Measurements from ENCODE around the gene MTO1. TPM values are rescaled to one million over a fixed set of nuclear protein-coding genes. Genes with fewer than 3 reads are reported as not detected.
A peak's percentile ranks its signal among the peaks of the same experiment; 100 is the strongest.
"Not testable (repeated sequence)": the region's sequence is repeated elsewhere in the genome, so short reads cannot be mapped to it uniquely, and the experiment has no call there.

The MTO1 gene
- total RNA-seq: 31.8 TPM

DNA sequence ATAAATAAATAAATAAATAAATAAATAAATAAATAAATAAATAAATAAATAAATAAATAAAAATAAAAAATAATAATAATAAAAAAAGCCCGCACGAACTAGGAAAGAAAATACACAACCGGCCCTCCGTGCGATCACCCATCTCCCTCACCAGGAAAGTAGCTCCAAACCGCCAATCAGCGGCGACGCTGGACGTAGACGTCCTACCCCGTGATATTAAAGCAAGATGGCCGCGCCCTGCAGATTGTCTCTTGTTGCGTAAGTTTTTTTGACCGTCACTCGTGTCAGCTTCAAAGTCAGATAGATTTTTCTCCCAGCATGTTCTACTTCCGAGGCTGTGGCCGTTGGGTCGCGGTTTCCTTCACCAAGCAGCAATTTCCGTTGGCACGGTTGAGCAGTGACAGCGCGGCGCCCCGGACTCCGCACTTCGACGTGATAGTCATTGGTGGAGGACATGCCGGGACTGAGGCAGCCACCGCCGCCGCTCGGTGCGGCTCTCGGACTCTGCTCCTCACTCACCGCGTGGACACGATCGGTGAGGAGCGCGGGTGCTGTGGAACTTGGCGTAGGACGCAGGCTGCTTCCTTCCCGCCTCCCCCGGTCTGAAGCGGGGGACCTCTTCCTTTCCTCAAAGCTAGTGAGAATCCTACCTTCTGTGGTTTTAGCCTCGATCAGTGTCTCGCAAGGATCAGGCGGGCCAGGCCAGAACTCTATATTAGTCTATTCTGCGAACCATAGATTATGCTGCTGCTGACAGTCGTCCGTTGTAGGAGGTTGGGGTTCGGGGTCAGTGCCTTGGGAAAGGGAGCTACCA lies at the start of gene MTO1:
TSS of gene MTO1 (plus strand) at position 201 of the 814 bp plus-strand sequence. CDS start at position 319, 118 bp downstream.
- DNase-seq (ENCODE audit: low read depth in 2 of 3, low spot score in 2 of 3): peak; percentile 73 to 92 (median 91)

- DNase-seq (ENCODE audit: low read depth in 2 of 3, low spot score in 2 of 3): no peak
Observed at GRCh38 chr6:73413102-73413501, 48.4 kb upstream of the MTO1 start.

DNA sequence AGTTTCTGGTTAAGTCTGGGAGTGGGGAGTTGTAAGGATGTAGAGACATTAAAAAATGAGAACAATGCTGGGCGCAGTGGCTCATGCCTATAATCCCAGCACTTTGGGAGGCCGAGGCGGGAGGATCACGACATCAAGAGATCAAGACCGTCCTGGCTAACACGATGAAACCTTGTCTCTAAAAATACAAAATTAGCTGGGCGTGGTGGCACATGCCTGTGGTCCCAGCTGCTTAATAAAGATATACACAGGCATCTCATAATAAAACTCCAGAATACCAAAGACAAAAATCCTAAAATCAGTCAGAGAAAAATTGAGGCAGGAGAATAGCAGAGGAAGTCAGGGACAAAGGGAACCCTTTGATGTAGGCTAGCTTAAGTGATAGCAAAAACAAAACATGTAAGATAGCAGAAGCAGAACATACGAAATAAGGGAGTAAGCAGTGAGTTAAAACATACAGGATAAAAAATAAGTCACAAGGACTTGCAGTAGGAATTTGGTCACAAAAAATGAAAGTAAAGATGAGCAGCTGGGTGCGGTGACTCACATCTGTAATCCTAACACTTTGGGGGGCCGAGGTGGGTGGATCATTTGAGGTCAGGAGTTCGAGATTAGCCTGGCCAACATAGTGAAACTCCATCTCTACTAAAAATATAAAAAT lies 43.3 kb upstream of the MTO1 start:
- no peak for DNase-seq (ENCODE audit: low read depth in 2 of 3, low spot score in 2 of 3)

DNA sequence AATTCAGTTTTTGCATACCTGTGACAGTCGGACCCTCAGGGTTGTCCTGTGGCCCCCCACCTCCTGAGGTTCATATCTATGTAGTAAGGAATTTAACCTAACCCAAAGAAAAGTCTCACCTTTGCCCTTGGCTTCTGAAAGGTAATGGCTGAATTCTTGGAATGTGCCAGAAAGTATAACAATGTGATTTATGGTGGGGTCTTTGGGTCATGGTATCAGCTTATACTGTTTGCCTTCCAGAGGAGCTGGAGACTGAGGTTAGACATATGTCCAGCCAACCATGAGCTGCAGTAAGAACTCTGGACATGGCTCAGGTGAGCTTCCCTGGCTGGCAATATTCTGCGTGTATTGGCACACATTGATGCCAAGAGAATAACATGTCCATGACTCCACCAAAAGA lies 40.0 kb upstream of the MTO1 start:
- no peak for DNase-seq (ENCODE audit: low read depth in 2 of 3, low spot score in 2 of 3)

- DNase-seq (ENCODE audit: low read depth in 2 of 3, low spot score in 2 of 3): no peak
Observed at GRCh38 chr6:73435236-73435635, 26.3 kb upstream of the MTO1 start.

DNA sequence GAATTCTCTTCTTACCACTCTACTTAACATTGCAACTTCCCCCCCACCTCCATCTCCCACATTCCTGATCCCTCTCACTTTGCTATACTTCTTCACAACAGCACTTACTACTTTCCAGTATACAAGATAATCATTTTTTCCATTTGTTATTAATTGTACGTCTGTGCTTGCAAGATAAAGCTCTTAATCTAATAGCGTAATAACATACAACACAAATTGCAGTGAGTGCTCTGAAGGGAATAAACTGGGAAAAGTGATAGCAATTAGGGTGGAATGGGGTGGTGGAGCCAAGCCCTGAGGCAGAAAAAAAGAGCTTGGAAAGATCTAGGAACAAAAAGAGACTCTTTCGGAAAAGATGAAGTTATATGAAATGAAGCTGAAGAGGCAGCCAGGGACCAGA lies 18.0 kb upstream of the MTO1 start:
- no peak for DNase-seq (ENCODE audit: low read depth in 2 of 3, low spot score in 2 of 3)

GRCh38 chr6:73451223-73452106 lies 10.1 kb upstream of the MTO1 start:
- DNase-seq (ENCODE audit: low read depth in 2 of 3, low spot score in 2 of 3): peak; percentile 21 to 69 (median 59)

DNA sequence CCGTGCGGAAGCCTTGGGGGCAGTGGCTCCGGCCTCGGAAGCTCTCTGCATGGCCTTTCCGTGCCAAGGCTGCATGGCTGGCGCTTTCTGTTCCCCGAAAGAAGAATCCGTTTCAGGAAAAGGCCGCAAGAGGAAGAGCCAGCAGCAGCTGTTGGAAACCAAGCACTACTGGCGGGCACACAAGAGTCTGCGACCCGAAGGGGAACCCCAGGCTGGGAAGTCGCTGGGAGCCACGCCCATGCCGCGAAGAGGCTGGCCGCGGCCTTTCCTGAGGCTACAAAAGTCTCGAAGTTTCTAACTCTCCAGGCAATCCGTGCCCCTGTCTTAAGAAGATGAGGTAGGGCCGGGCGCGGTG lies 9.5 kb upstream of the MTO1 start, which contains the start of gene CGAS:
TSS of gene CGAS (minus strand) at position 191 of the 355 bp plus-strand sequence. CDS start at position 75, 116 bp downstream.
- peak; percentile 44 to 88 (median 84) for DNase-seq (ENCODE audit: low read depth in 2 of 3, low spot score in 2 of 3)

DNA sequence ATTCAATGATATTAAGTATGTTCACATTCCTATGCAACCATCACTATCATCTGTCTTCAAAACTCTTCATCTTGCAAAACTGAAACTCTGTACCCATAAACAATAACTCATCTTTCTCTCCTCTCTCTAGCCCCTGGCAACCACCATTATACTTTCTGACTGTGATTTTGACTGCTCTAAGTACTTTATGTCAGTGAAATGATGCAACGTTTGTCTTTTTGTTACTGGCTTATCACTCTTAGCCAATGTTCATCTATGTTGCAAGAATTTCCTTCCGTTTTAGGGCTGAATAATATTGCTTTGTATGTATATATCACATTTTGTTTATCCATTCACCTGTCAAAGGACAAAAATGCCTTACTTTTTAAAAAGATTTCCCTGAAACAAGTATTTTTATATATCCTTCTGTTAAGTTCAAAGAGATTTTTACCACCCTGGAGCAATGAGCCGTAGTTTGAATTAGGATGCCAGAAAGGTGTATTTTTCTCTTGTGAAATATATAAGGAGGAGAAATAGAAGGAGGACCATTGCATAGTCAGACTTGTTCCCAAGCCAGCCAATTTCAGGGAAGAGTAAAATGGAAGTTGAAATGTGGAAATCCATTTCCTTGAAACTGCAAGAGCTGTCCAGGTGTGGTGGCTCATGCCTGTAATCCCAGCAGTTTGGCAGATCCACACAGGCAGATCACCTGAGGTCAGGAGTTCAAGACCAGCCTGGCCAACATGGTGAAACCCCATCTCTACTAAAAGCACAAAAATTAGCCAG lies 5.5 kb upstream of the MTO1 start:
- peak in 2 of 3 donors; percentile 13 to 25 for DNase-seq (ENCODE audit: low read depth in 2 of 3, low spot score in 2 of 3)

DNA sequence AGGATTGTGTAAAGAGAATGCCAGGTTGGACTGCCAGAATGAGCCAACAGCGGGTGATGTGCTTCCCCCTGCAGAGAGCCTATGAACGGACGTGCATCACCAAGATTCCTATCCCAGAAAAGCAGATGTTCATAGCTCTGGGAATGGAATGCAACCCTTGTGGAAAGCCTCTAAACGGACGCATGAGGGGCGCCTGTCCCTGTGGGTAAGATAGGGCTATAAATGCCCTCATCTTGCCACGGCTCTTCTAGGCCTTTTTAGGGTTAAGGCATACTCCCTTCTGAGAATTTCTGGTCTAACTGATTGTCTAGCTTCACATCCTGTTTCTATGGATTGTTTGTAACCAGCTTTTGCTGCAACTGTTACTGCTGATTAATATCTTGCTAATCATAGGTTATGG lies 2.1 kb upstream of the MTO1 start:
- not testable (repeated sequence) for DNase-seq (ENCODE audit: low read depth in 2 of 3, low spot score in 2 of 3)

DNA sequence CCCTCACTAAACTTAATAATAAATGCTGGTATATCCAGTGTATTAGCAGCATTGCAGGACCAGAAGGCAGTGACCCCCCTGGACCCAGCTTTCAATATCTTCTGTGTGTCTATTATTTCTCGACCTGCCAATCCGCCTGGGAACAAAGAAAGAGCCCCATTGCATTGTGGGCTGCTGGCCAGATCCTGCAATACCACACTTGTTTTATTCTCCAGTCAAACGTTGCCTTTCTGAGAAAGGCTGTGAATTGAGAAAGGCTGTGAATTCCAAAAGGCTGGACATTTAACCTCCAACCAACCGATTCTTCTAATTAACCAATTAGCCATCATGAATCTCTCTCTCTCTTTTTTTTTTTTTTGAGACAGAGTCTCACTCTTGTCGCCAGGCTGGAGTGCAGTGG lies 1.5 kb upstream of the MTO1 start:
- no peak for DNase-seq (ENCODE audit: low read depth in 2 of 3, low spot score in 2 of 3)

DNA sequence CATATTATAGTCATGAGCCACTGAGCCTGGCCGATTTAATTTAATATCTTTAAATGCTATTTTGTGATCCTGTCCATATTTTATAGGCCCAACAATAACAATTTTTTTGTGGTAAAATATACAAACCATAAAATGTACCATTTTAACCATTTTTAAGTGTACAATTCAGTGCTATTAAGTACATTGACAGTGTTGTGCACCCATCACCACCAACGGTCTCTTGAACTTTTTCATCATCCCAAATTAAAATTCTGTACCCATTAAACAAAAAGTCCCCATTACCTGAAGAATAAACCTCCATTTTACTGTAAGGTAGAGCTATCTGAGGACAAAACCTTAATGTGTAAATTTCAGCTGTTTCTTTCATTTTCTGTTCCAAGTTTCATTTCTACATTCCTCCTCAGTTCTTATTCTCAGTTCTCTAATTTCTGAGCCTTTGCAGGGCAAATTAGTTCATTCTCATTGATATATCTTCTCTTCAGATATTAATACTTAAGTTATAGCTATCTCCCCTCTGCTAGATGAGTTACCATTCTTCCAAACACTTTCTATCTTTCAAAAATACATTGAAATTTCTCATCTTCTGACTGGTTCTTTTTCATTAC lies 10.3 kb downstream of the MTO1 start:
- DNase-seq (ENCODE audit: low read depth in 2 of 3, low spot score in 2 of 3): no peak

- DNase-seq (ENCODE audit: low read depth in 2 of 3, low spot score in 2 of 3): no peak
Observed at GRCh38 chr6:73476723-73477122, 15.2 kb downstream of the MTO1 start.

GRCh38 chr6:73477407-73477806 lies 15.9 kb downstream of the MTO1 start:
- no peak for DNase-seq (ENCODE audit: low read depth in 2 of 3, low spot score in 2 of 3)

DNA sequence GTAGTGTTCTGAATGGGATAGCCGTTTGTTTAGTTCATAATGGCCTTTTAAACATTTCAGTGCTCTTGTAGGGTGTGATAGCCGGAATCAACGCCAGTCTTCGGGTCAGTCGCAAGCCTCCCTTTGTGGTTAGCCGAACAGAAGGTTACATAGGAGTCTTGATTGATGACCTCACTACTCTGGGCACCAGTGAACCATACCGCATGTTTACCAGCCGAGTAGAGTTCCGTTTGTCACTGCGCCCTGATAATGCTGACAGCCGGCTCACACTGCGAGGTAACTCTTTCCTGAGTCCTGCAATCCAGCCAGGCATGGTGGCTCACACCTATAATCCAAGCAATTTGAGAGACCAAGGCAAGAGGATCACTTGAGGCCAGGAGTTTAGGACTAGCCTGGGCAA lies 20.4 kb downstream of the MTO1 start:
- no peak for DNase-seq (ENCODE audit: low read depth in 2 of 3, low spot score in 2 of 3)

- no peak for DNase-seq (ENCODE audit: low read depth in 2 of 3, low spot score in 2 of 3)
Observed at GRCh38 chr6:73484438-73484837, 22.9 kb downstream of the MTO1 start.

DNA sequence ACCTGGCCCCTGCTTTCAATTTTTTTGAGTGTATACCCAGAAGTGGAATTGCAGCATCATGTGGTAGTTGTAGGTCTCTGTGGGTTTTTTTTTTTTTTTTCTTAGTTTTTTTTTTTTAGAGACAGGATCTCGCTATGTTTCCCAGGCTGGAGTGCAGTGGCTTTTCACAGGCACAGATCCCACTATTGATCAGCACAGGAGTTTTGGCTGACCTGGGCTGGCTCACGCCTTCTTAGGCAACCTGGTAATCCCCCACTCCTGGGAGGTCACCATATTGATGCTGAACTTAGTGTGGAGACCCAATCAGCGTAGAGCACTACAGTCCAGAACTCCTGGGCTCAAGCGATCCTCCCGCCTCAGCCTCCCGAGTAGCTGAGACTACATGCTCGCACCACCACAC lies 25.9 kb downstream of the MTO1 start:
- DNase-seq (ENCODE audit: low read depth in 2 of 3, low spot score in 2 of 3): no peak

GRCh38 chr6:73491377-73491776 lies 29.8 kb downstream of the MTO1 start:
- DNase-seq (ENCODE audit: low read depth in 2 of 3, low spot score in 2 of 3): no peak

- no peak for DNase-seq (ENCODE audit: low read depth in 2 of 3, low spot score in 2 of 3)
Observed at GRCh38 chr6:73497915-73498314, 36.4 kb downstream of the MTO1 start.

Data from hematopoietic multipotent progenitor cell (in vitro differentiated cells).